ENCODE measurements around the gene ARID1B. TPM values are rescaled to one million over a fixed set of nuclear protein-coding genes. Genes with fewer than 3 reads are reported as not detected.

ARID1B gene
- total RNA-seq, 1 donor from 2014 or later = 62.1 TPM

GRCh38 chr6:157253017-157253416 lies 475.8 kb downstream of the ARID1B start:
- H2AFZ ChIP-seq (replicated peaks) = no peak overlapping the region
- H3F3A ChIP-seq (ENCODE audit: low read depth) = no peaks in the 10 kb centered on the region
- Mint-ChIP-seq H3K27ac (no peak overlapping the region), H3K4me1 (peaks cover 3% of the 10 kb centered on the region), H3K9me3 (peaks cover 12% of the 10 kb centered on the region), H3K27me3 (ENCODE audit: insufficient read depth, low read depth) (peaks cover 3% of the 10 kb centered on the region), H3K4me3 (no peak overlapping the region), H3K36me3 (no peaks in the 10 kb centered on the region)
- no peaks in the 10 kb centered on the region for H3K79me2 ChIP-seq (ENCODE audit: low read depth)
- H3K27ac ChIP-seq = no peak overlapping the region
- H3K4me3 ChIP-seq = no peak overlapping the region
- H3K27me3 ChIP-seq = no peaks in the 10 kb centered on the region
- H3K9ac ChIP-seq = no peak overlapping the region
- no peaks in the 10 kb centered on the region for H3K9me3 ChIP-seq (ENCODE audit: low read depth)
- H3K4me1 ChIP-seq = no peaks in the 10 kb centered on the region
- no peak for DNase-seq (ENCODE audit: low spot score)
- no peak overlapping the region for H3K4me2 ChIP-seq
- TF ChIP-seq EZH2phosphoT487 (IDR thresholded peaks at IDR 0.05) (no peak), EZH2 (IDR thresholded peaks at IDR 0.05) (no peak), CTCF (IDR thresholded peaks at IDR 0.05) (no peak)
- H3K36me3 ChIP-seq = no peaks in the 10 kb centered on the region
- no peaks in the 10 kb centered on the region for H4K20me1 ChIP-seq (ENCODE audit: low read depth)

- TF ChIP-seq CTCF (IDR thresholded peaks at IDR 0.05) = no peak
- no peak for TF ChIP-seq EZH2 (IDR thresholded peaks at IDR 0.05)
- no peak for TF ChIP-seq EZH2phosphoT487 (IDR thresholded peaks at IDR 0.05)
- Histone ChIP-seq H3K36me3 (no peaks in the 10 kb centered on the region), H3K4me1 (no peaks in the 10 kb centered on the region), H3K4me3 (no peak overlapping the region), H3K9me3 (ENCODE audit: low read depth) (no peaks in the 10 kb centered on the region), H3K27me3 (no peaks in the 10 kb centered on the region), H3F3A (ENCODE audit: low read depth) (no peaks in the 10 kb centered on the region), H2AFZ (replicated peaks) (no peak overlapping the region), H3K27ac (no peak overlapping the region), H4K20me1 (ENCODE audit: low read depth) (no peaks in the 10 kb centered on the region), H3K79me2 (ENCODE audit: low read depth) (no peaks in the 10 kb centered on the region), H3K4me2 (no peak overlapping the region), H3K9ac (no peak overlapping the region)
- no peak for DNase-seq (ENCODE audit: low spot score)
- no peak overlapping the region for H3K4me3 Mint-ChIP-seq
- H3K36me3 Mint-ChIP-seq = no peaks in the 10 kb centered on the region
- H3K27me3 Mint-ChIP-seq (ENCODE audit: insufficient read depth, low read depth) = peaks cover 3% of the 10 kb centered on the region
- peaks cover 6% of the 10 kb centered on the region for H3K4me1 Mint-ChIP-seq
- H3K27ac Mint-ChIP-seq = no peak overlapping the region
- H3K9me3 Mint-ChIP-seq = peaks cover 7% of the 10 kb centered on the region
These were observed 476.5 kb downstream of the ARID1B start for GRCh38 chr6:157253699-157254098.

GRCh38 chr6:157254538-157254937 lies 477.4 kb downstream of the ARID1B start:
- H3K27me3 Mint-ChIP-seq (ENCODE audit: insufficient read depth, low read depth) = peaks cover 3% of the 10 kb centered on the region

More at GRCh38 chr6:157254538-157254937, 477.4 kb downstream of the ARID1B start:
- peaks cover 11% of the 10 kb centered on the region for H3K4me1 Mint-ChIP-seq
- no peaks in the 10 kb centered on the region for H3K79me2 ChIP-seq (ENCODE audit: low read depth)
- no peak overlapping the region for H3K4me2 ChIP-seq
- no peak overlapping the region for H3K27ac Mint-ChIP-seq
- DNase-seq (ENCODE audit: low spot score) = no peak
- no peaks in the 10 kb centered on the region for H4K20me1 ChIP-seq (ENCODE audit: low read depth)
- H3K36me3 Mint-ChIP-seq = no peaks in the 10 kb centered on the region
- H2AFZ ChIP-seq (replicated peaks) = no peak overlapping the region
- H3K27me3 ChIP-seq = no peaks in the 10 kb centered on the region
- no peaks in the 10 kb centered on the region for H3K9me3 ChIP-seq (ENCODE audit: low read depth)
- no peak overlapping the region for H3K4me3 ChIP-seq
- H3K36me3 ChIP-seq = no peaks in the 10 kb centered on the region
- H3K4me1 ChIP-seq = no peaks in the 10 kb centered on the region
- H3K27ac ChIP-seq = no peak overlapping the region
- H3K4me3 Mint-ChIP-seq = no peak overlapping the region
- TF ChIP-seq EZH2phosphoT487 (IDR thresholded peaks at IDR 0.05) = no peak
- TF ChIP-seq CTCF (IDR thresholded peaks at IDR 0.05) = no peak
- TF ChIP-seq EZH2 (IDR thresholded peaks at IDR 0.05) = no peak
- H3K9me3 Mint-ChIP-seq = no peaks in the 10 kb centered on the region
- H3F3A ChIP-seq (ENCODE audit: low read depth) = no peaks in the 10 kb centered on the region
- no peak overlapping the region for H3K9ac ChIP-seq

Data from neural progenitor cell (in vitro differentiated cells).